ENCODE measurements around the gene SGMS1.

SGMS1 gene

GRCh38 chr10:50334273-50334672 is 289.5 kb downstream of the SGMS1 start:
- no CpG with 5 or more reads among the region's 2 CpGs for WGBS, 2 donors (ENCODE audit: extremely low coverage in 2 of 2, insufficient read length in 2 of 2, insufficient replicate concordance in 1 of 2)
- H3K4me3 ChIP-seq (ENCODE audit: low read length in 2 of 2): no peak overlapping the region

GRCh38 chr10:50333872-50334271 is 289.9 kb downstream of the SGMS1 start:
- Histone ChIP-seq H3K4me2 (ENCODE audit: insufficient read depth, low read length, poor library complexity, severe bottlenecking) (no peak overlapping the region), H3K4me1 (ENCODE audit: control insufficient read depth in 2 of 2, insufficient read depth in 1 of 2, low read depth in 1 of 2, low read length in 2 of 2) (no peaks in the 10 kb centered on the region), H3K18ac (ENCODE audit: low read length) (no peak overlapping the region), H3K27me3 (ENCODE audit: control insufficient read depth in 3 of 3, insufficient read depth in 3 of 3, low read depth in 1 of 3, low read length in 3 of 3) (no peaks in the 10 kb centered on the region), H4K8ac (ENCODE audit: low read depth, low read length) (no peak overlapping the region), H3K9ac (ENCODE audit: low read depth, low read length, poor library complexity) (no peak overlapping the region), H3K9me3 (replicated peaks in 1 of 2; ENCODE audit: control insufficient read depth in 2 of 2, insufficient read depth in 1 of 2, low read depth in 1 of 2, low read length in 2 of 2) (no peaks in the 10 kb centered on the region), H3K4me3 (ENCODE audit: low read length in 2 of 2) (no peak overlapping the region), H3K4ac (ENCODE audit: low read length) (no peak overlapping the region), H2BK12ac (ENCODE audit: low read length) (no peak overlapping the region), H2BK5ac (ENCODE audit: low read length) (no peak overlapping the region), H2BK120ac (ENCODE audit: low read depth, low read length) (no peak overlapping the region), H4K91ac (ENCODE audit: low read depth, low read length, poor library complexity) (no peak overlapping the region), H3K23ac (ENCODE audit: low read depth, low read length, poor library complexity) (no peak overlapping the region), H3K79me1 (ENCODE audit: low read depth, low read length) (no peaks in the 10 kb centered on the region), H3K14ac (ENCODE audit: low read length) (no peak overlapping the region), H2AFZ (ENCODE audit: low read length) (no peak overlapping the region), H3K27ac (replicated peaks; ENCODE audit: low read length) (no peak overlapping the region), H3K36me3 (replicated peaks in 1 of 2; ENCODE audit: control insufficient read depth in 2 of 2, insufficient read depth in 2 of 2, low read length in 2 of 2) (no peaks in the 10 kb centered on the region), H2AK5ac (ENCODE audit: low read depth, low read length) (no peak overlapping the region), H2BK15ac (ENCODE audit: low read length) (no peak overlapping the region)
- no peak for DNase-seq (ENCODE audit: low spot score)

More at GRCh38 chr10:50334273-50334672, 289.5 kb downstream of the SGMS1 start:
- no peaks in the 10 kb centered on the region for H3K9me3 ChIP-seq (replicated peaks in 1 of 2; ENCODE audit: control insufficient read depth in 2 of 2, insufficient read depth in 1 of 2, low read depth in 1 of 2, low read length in 2 of 2)
- H3K4ac ChIP-seq (ENCODE audit: low read length): no peak overlapping the region
- H4K91ac ChIP-seq (ENCODE audit: low read depth, low read length, poor library complexity): no peak overlapping the region
- no peak overlapping the region for H3K27ac ChIP-seq (replicated peaks; ENCODE audit: low read length)
- H3K14ac ChIP-seq (ENCODE audit: low read length): no peak overlapping the region
- H2AK5ac ChIP-seq (ENCODE audit: low read depth, low read length): no peak overlapping the region
- H3K79me1 ChIP-seq (ENCODE audit: low read depth, low read length): no peaks in the 10 kb centered on the region
- no peaks in the 10 kb centered on the region for H3K4me1 ChIP-seq (ENCODE audit: control insufficient read depth in 2 of 2, insufficient read depth in 1 of 2, low read depth in 1 of 2, low read length in 2 of 2)
- no peaks in the 10 kb centered on the region for H3K36me3 ChIP-seq (replicated peaks in 1 of 2; ENCODE audit: control insufficient read depth in 2 of 2, insufficient read depth in 2 of 2, low read length in 2 of 2)
- no peak overlapping the region for H2AFZ ChIP-seq (ENCODE audit: low read length)
- no peaks in the 10 kb centered on the region for H3K27me3 ChIP-seq (ENCODE audit: control insufficient read depth in 3 of 3, insufficient read depth in 3 of 3, low read depth in 1 of 3, low read length in 3 of 3)
- H2BK120ac ChIP-seq (ENCODE audit: low read depth, low read length): no peak overlapping the region
- no peak for DNase-seq (ENCODE audit: low spot score)
- H4K8ac ChIP-seq (ENCODE audit: low read depth, low read length): no peak overlapping the region
- H3K4me2 ChIP-seq (ENCODE audit: insufficient read depth, low read length, poor library complexity, severe bottlenecking): no peak overlapping the region
- H2BK15ac ChIP-seq (ENCODE audit: low read length): no peak overlapping the region
- no peak overlapping the region for H3K23ac ChIP-seq (ENCODE audit: low read depth, low read length, poor library complexity)
- H2BK12ac ChIP-seq (ENCODE audit: low read length): no peak overlapping the region
- H3K18ac ChIP-seq (ENCODE audit: low read length): no peak overlapping the region
- H3K9ac ChIP-seq (ENCODE audit: low read depth, low read length, poor library complexity): no peak overlapping the region
- no peak overlapping the region for H2BK5ac ChIP-seq (ENCODE audit: low read length)

- Histone ChIP-seq H2AK5ac (ENCODE audit: low read depth, low read length) (no peak overlapping the region), H2BK15ac (ENCODE audit: low read length) (no peak overlapping the region), H2AFZ (ENCODE audit: low read length) (no peak overlapping the region), H3K4me1 (ENCODE audit: control insufficient read depth in 2 of 2, insufficient read depth in 1 of 2, low read depth in 1 of 2, low read length in 2 of 2) (no peaks in the 10 kb centered on the region), H3K79me1 (ENCODE audit: low read depth, low read length) (no peaks in the 10 kb centered on the region), H2BK12ac (ENCODE audit: low read length) (no peak overlapping the region), H2BK120ac (ENCODE audit: low read depth, low read length) (no peak overlapping the region), H3K4ac (ENCODE audit: low read length) (no peak overlapping the region), H3K14ac (ENCODE audit: low read length) (no peak overlapping the region), H3K23ac (ENCODE audit: low read depth, low read length, poor library complexity) (no peak overlapping the region), H3K9me3 (replicated peaks in 1 of 2; ENCODE audit: control insufficient read depth in 2 of 2, insufficient read depth in 1 of 2, low read depth in 1 of 2, low read length in 2 of 2) (no peaks in the 10 kb centered on the region), H3K4me3 (ENCODE audit: low read length in 2 of 2) (no peak overlapping the region), H4K91ac (ENCODE audit: low read depth, low read length, poor library complexity) (no peak overlapping the region), H3K4me2 (ENCODE audit: insufficient read depth, low read length, poor library complexity, severe bottlenecking) (no peak overlapping the region), H3K27me3 (ENCODE audit: control insufficient read depth in 3 of 3, insufficient read depth in 3 of 3, low read depth in 1 of 3, low read length in 3 of 3) (no peaks in the 10 kb centered on the region), H3K36me3 (replicated peaks in 1 of 2; ENCODE audit: control insufficient read depth in 2 of 2, insufficient read depth in 2 of 2, low read length in 2 of 2) (no peaks in the 10 kb centered on the region), H4K8ac (ENCODE audit: low read depth, low read length) (no peak overlapping the region), H3K9ac (ENCODE audit: low read depth, low read length, poor library complexity) (no peak overlapping the region), H3K18ac (ENCODE audit: low read length) (no peak overlapping the region), H3K27ac (replicated peaks; ENCODE audit: low read length) (no peak overlapping the region), H2BK5ac (ENCODE audit: low read length) (no peak overlapping the region)
- DNase-seq (ENCODE audit: low spot score): no peak
- no CpG with 5 or more reads among the region's 3 CpGs for WGBS, 2 donors (ENCODE audit: extremely low coverage in 2 of 2, insufficient read length in 2 of 2, insufficient replicate concordance in 1 of 2)
These were observed 291.5 kb downstream of the SGMS1 start for GRCh38 chr10:50332108-50332842.

DNA sequence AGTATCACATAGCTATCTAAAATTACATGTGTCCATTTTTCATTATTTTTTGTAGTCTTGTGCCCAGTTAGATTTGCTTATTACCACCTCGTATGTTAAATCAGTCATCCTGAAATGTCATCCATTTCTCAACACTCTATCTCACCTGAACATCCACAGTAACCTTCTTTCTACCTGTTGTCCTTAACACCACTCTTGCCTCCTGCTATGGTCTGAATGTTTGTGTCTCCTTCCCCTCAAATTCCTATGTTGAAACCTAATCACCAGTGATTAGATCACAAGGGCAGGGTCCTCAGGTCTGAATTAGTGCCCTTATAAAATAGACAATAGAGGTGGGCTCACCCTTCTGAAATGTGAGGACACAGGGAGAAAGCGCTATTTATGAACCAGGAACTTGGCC is 292.3 kb downstream of the SGMS1 start:
- Histone ChIP-seq H3K23ac (ENCODE audit: low read depth, low read length, poor library complexity) (no peak overlapping the region), H3K27ac (replicated peaks; ENCODE audit: low read length) (no peak overlapping the region), H3K27me3 (ENCODE audit: control insufficient read depth in 3 of 3, insufficient read depth in 3 of 3, low read depth in 1 of 3, low read length in 3 of 3) (no peaks in the 10 kb centered on the region), H3K79me1 (ENCODE audit: low read depth, low read length) (no peaks in the 10 kb centered on the region), H3K14ac (ENCODE audit: low read length) (no peak overlapping the region), H3K18ac (ENCODE audit: low read length) (no peak overlapping the region), H2AFZ (ENCODE audit: low read length) (no peak overlapping the region), H2AK5ac (ENCODE audit: low read depth, low read length) (no peak overlapping the region), H2BK5ac (ENCODE audit: low read length) (no peak overlapping the region), H3K9ac (ENCODE audit: low read depth, low read length, poor library complexity) (no peak overlapping the region), H3K4me3 (ENCODE audit: low read length in 2 of 2) (no peak overlapping the region), H2BK15ac (ENCODE audit: low read length) (no peak overlapping the region), H2BK120ac (ENCODE audit: low read depth, low read length) (no peak overlapping the region), H4K8ac (ENCODE audit: low read depth, low read length) (no peak overlapping the region), H3K9me3 (replicated peaks in 1 of 2; ENCODE audit: control insufficient read depth in 2 of 2, insufficient read depth in 1 of 2, low read depth in 1 of 2, low read length in 2 of 2) (no peaks in the 10 kb centered on the region), H2BK12ac (ENCODE audit: low read length) (no peak overlapping the region), H3K4me1 (ENCODE audit: control insufficient read depth in 2 of 2, insufficient read depth in 1 of 2, low read depth in 1 of 2, low read length in 2 of 2) (no peaks in the 10 kb centered on the region), H4K91ac (ENCODE audit: low read depth, low read length, poor library complexity) (no peak overlapping the region), H3K36me3 (replicated peaks in 1 of 2; ENCODE audit: control insufficient read depth in 2 of 2, insufficient read depth in 2 of 2, low read length in 2 of 2) (no peaks in the 10 kb centered on the region), H3K4me2 (ENCODE audit: insufficient read depth, low read length, poor library complexity, severe bottlenecking) (no peak overlapping the region), H3K4ac (ENCODE audit: low read length) (no peak overlapping the region)
- no peak for DNase-seq (ENCODE audit: low spot score)
- WGBS, 2 donors (ENCODE audit: extremely low coverage in 2 of 2, insufficient read length in 2 of 2, insufficient replicate concordance in 1 of 2): no CpG with 5 or more reads among the region's 2 CpGs
